Smooth muscle cell of the brain vasculature (primary cell): Measurements from ENCODE around the gene ZDHHC7.

Source experiments
- DNase-seq: peaks from one replicate; pipeline ENCODE4 v3.0.0-alpha.2; 2012; ENCODE audit warnings: low read depth, low spot score

ZDHHC7 gene

GRCh38 chr16:84995663-84996062, 15.7 kb downstream of the ZDHHC7 start:
- DNase-seq = no peak

- no peak for DNase-seq
These were observed 17.4 kb downstream of the ZDHHC7 start for GRCh38 chr16:84993926-84994325.

- DNase-seq = no peak
These were observed 18.6 kb downstream of the ZDHHC7 start for GRCh38 chr16:84992717-84993075.

- no peak for DNase-seq
These were observed 20.6 kb downstream of the ZDHHC7 start for GRCh38 chr16:84990782-84991181.

- no peak for DNase-seq
These were observed 21.4 kb downstream of the ZDHHC7 start for GRCh38 chr16:84989749-84990620.

DNA sequence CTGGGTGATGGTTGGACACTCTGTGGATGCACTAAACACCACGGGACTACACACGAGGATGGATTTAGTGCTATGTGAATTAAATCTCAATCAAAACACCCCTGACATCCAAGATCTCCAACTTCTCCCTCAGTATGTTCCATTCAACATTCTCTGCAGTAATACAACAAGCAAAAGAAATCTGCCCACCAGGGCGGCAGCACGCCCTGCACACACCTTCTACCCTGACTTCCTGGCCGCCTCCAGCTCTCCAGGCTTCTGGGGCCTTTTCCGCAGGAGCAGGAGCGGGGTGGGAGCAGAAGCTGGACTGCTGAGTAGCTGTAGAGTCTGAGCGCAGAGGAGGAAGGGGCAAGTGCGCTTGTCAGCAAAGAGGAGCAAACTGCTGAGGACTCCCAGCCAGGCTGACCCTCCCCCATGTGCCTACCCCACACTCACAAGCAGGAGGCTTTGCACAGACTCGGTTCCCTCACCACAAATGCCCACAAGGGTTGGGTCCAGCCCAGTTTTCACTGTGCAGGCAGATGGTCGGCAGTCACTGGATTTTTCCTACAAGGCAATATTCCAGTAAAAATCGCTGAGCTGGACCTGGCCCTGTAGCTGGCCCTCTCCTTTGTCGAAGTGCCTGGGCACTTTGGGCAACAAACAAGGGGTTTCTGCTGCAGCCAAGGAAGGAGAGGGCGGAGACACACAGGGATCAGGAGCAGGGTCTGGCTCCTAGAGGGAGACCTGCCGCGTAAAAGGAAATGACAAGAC, 22.8 kb downstream of the ZDHHC7 start:
- no peak for DNase-seq

DNA sequence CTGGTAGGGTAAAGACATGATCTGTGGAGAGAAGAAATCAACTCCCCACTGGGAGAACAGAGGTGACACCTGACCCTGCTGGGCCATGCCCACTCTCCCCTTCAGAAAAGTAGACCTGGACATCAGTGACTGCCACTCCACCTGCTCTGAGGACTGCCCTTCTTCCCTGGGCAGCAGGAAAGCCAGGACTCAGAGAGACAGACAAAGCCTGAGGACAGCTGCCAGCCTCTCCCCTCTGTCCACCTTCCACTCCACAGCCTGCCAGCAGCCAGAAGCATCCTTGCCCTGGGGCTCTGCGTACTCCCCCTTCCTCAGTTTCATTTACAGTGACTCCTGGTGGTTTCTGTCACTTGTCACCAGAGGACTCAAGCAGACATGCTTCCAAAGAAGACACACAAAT, 24.5 kb downstream of the ZDHHC7 start:
- no peak for DNase-seq

DNA sequence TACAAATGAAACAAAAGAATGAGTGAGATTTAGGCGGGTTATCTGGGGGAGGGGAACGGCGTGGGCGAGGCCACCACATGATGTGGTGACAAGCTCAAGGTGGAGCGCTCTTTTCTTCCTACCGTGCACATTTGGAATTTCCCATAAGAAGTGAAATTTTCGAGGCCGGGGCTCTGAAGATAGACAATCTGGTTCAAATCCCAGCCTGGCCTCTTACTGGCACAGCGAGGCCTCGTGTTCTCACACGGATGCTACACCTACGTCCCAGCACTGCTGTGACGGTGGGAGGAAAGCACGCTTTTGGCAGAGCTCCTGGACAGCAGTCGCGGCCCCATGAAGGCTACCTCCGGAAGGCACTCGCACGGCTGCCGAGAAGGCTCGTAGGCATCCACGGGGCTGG, 25.2 kb downstream of the ZDHHC7 start:
- no peak for DNase-seq

DNA sequence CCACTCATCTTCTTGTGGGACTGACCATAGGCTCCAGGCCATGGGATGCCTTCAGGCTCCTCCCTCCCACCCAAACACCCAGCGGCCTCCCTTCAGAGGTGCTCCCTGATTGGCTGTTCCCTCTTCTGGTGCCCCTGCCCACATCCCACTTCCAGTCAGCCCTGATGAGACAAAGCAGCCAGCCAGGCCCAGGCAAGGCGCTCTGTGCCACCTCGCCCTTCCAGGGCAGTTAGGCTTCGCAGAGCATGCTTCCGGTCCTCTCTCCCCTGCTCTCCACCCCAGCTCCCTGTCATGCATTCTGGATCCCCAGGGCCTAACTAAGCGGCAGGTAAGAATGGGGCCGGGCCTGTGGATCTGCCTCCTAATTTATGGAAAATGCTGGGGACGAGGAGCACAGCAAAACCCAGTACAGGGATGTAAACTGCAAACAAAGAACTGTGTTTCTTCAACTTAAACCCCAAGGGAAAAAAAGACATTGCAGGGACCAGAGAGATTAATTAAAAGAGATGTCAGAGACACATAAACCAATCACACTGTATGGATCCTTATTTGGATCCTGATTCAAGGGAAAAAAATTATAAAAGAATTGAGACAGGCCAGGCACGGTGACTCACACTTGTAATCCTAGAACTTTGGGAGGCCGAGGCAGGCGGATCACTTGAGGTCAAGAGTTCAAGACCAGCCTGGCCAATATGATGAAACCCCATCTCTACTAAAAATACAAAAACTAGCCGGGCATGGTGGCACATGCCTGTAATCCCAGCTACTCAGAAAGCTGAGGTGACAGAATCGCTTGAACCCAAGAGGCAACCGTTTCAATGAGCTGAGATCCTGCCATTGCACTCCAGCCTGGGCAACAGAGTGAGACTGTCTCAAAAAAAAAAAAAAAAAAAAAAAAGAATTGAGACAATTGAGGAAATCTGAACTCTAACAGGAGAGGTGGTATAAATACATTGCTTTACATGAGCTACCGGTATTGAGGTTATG, 26.0 kb downstream of the ZDHHC7 start:
- no peak for DNase-seq

- no peak for DNase-seq
These were observed 28.9 kb downstream of the ZDHHC7 start for GRCh38 chr16:84982434-84982833.

- DNase-seq = no peak
These were observed 31.8 kb downstream of the ZDHHC7 start for GRCh38 chr16:84979516-84979915.

DNA sequence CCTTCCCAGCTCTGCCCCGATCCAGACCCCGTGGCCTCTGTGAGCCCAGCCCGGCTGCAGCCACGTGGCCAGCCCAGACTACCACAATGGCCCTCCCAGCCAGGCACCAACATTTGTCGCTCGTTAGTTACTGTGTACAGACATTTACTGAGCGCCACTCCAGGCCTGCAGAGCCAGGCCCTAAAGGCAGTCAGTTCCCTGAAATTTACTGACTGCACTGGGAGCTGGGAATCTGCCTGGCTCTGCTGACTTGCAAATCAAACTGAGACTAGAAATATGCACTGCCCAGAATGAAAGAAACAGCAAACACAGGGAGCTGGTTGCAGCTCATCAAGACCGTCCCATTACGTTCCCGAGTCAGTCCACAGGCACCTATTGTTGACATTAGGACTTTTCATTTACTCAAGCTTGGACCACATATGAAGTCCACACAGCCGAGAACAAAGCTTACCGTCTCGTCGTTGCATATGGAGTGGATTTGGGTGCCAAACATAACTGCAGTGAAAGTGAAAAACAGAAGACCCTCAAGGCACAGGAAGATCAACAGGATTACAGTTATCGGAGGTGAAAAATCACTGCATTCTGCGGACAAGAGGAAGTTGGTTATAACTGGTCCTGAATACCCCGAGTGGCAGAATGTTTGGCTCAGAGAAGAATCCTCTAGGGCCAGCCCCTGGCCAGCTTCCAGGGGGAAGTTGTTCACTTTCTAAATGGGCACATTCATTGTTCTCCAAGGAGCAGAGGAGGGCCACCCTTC, 34.5 kb downstream of the ZDHHC7 start:
- no peak for DNase-seq

DNA sequence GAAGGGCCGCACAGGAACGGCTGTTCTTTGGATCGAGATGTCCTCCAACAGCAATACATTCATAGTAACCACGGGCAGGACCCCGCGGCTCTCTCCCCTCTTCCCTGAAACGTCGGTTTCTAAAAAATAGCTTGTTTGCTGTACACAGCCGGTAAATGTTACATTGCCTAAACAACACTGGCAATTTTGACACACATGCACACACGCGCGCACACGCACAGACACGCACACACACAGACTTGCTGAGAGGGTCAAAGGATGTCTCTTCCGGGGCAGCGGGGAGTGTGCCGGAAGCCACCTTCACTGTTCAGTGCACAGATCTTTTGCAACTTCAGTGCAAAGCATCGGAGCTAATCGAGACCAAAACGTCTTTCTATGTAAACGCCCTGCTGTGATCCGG, 35.8 kb downstream of the ZDHHC7 start:
- DNase-seq = no peak

DNA sequence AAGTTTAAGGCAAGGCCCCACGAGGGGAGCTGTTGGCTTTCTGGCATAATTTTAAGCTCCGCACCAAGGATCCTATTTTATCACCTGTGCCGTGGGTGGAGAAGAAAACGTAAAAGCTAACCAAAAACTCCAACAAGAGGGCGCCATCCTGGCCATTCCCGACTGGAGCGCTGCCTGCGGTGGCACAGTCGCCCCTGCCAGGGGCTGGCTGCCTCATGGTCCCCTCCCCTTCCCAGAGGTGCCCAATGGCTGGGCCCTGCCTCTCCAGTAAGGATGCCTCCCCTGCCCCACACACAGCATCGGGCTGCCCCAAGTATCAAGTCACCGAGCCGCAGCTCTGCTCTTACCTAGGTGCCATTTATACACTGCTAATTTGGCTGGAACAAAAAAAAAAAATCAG, 36.3 kb downstream of the ZDHHC7 start:
- DNase-seq = no peak

DNA sequence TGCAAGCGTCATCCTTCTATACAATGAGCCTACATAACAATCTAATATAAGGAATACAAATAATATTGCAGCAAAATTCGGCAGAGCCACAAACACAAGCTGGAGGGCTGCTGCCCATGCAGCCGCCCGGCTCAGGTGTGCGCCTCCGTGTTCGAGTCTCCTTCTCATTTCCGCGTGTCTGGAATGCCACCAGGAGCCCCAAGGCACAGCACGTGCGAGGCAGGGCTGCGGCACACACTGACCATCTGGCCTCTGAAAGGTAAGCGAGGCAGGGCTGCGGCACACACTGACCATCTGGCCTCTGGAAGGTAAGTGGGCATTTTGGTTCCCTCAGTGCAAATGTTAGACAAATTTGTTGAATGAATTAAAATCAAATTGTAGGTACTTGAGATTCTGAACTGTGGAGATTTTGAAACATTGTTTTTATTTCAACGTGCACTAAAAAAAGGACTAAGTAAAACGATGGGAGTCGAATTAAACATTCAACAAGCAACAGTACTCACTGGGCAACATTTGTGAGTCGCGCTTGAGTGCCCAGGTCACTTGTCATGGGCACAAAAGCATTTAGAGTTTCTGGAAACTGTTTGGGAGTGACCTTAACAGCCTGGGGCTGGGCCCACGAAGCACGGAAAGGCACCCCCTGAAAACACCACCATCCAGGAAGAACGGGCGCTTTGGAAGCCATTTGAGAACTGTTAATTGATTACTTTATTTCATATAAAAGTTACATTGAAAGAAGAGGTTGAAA, 37.4 kb downstream of the ZDHHC7 start:
- DNase-seq = no peak

- DNase-seq = no peak
These were observed 38.1 kb downstream of the ZDHHC7 start for GRCh38 chr16:84973236-84973635.

GRCh38 chr16:84970447-84971127, 40.7 kb downstream of the ZDHHC7 start:
- DNase-seq = no peak

GRCh38 chr16:84967828-84968227, 43.5 kb downstream of the ZDHHC7 start:
- no peak for DNase-seq
